ENCODE data around the gene GALNS.

- TF ChIP-seq CREBL2 (CRISPR knock-in tag; IDR thresholded peaks at IDR 0.05; ENCODE audit: borderline replicate concordance) (no peak), EP300 (IDR thresholded peaks at IDR 0.05; ENCODE audit: low read depth in 2 of 2, low read length in 2 of 2) (no peak), EP300 (CRISPR knock-in tag; IDR thresholded peaks at IDR 0.05; ENCODE audit: borderline replicate concordance) (no peak), CTCF (CRISPR knock-in tag; IDR thresholded peaks at IDR 0.05) (no peak), NR2C2 (CRISPR knock-in tag; IDR thresholded peaks at IDR 0.05; ENCODE audit: borderline replicate concordance) (no peak), SIX4 (CRISPR knock-in tag; IDR thresholded peaks at IDR 0.05) (no peak), PHF21A (CRISPR knock-in tag; IDR thresholded peaks at IDR 0.05) (no peak)
- TF ChIP-seq, protein P1, sequence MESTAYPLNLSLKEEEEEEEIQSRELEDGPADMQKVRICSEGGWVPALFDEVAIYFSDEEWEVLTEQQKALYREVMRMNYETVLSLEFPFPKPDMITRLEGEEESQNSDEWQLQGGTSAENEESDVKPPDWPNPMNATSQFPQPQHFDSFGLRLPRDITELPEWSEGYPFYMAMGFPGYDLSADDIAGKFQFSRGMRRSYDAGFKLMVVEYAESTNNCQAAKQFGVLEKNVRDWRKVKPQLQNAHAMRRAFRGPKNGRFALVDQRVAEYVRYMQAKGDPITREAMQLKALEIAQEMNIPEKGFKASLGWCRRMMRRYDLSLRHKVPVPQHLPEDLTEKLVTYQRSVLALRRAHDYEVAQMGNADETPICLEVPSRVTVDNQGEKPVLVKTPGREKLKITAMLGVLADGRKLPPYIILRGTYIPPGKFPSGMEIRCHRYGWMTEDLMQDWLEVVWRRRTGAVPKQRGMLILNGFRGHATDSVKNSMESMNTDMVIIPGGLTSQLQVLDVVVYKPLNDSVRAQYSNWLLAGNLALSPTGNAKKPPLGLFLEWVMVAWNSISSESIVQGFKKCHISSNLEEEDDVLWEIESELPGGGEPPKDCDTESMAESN (CRISPR knock-in tag; conservative IDR thresholded peaks at IDR 0.05) = no peak
These were observed 43.2 kb downstream of the GALNS start for GRCh38 chr16:88813269-88814143.
